Endothelial cell of umbilical vein (primary cell): Measurements from ENCODE around the gene PRPF18.

ENCODE experiments used
- CTCF ChIP-seq, 2 donors: IDR thresholded peaks; 1 replicate in 1 of 2; 2 replicates in 1 of 2; pipeline ENCODE4 v1.5.1; 2011; ENCODE audit warnings: low read length in 2 of 2, mild to moderate bottlenecking in 2 of 2, moderate library complexity in 2 of 2, control low read depth in 1 of 2, inconsistent platforms in 1 of 2, low read depth in 1 of 2; ENCODE audit not compliant: insufficient read depth in 1 of 2; ENCODE audit errors: extremely low read depth in 1 of 2
- EZH2 ChIP-seq: IDR thresholded peaks from 2 replicates; pipeline ENCODE4 v1.6.1; 2012; ENCODE audit warnings: borderline replicate concordance, low read depth, mild to moderate bottlenecking, moderate library complexity, low read length, inconsistent platforms; ENCODE audit not compliant: severe bottlenecking
- JUN ChIP-seq: IDR thresholded peaks from 2 replicates; pipeline ENCODE4 v1.6.1; 2011; ENCODE audit warnings: borderline replicate concordance, low read depth; ENCODE audit not compliant: insufficient read length, insufficient read depth
- MAX ChIP-seq: IDR thresholded peaks from 2 replicates; pipeline ENCODE4 v1.6.1; 2011; ENCODE audit not compliant: insufficient read depth, insufficient read length
- POLR2A ChIP-seq: IDR thresholded peaks from 2 replicates; pipeline ENCODE4 v1.6.1; 2012; ENCODE audit warnings: low read depth, mild to moderate bottlenecking, control low read depth, low read length
- POLR2AphosphoS5 ChIP-seq: IDR thresholded peaks from 2 replicates; pipeline ENCODE4 v1.6.1; 2012; ENCODE audit warnings: low read depth, mild to moderate bottlenecking, control low read depth, low read length, moderate library complexity; ENCODE audit not compliant: insufficient read depth

GRCh38 chr10:13654846-13655245 lies 68.1 kb downstream of the PRPF18 start:
- TF ChIP-seq EZH2 (no peak), POLR2A (no peak), CTCF (IDR thresholded peaks at IDR 0.05; ENCODE audit: extremely low read depth in 1 of 2, insufficient read depth in 1 of 2, low read depth in 1 of 2, low read length in 2 of 2) (no peak), MAX (no peak), POLR2AphosphoS5 (no peak), JUN (no peak)
